GM08714 (cell line): ENCODE data around the gene KCNQ1.

Experiments used
- H3K4me3 ChIP-seq: fragments of 200-500 bp; sonication (Bioruptor generic); 2 replicates; pipeline ENCODE4 v1.5.1; 2014; ENCODE audit warnings: mild to moderate bottlenecking, low read length, inconsistent platforms
- ZNF274 ChIP-seq: IDR thresholded peaks from 2 replicates; pipeline ENCODE4 v1.6.1; 2012; ENCODE audit warnings: mild to moderate bottlenecking, low read depth, low read length

The KCNQ1 gene

DNA sequence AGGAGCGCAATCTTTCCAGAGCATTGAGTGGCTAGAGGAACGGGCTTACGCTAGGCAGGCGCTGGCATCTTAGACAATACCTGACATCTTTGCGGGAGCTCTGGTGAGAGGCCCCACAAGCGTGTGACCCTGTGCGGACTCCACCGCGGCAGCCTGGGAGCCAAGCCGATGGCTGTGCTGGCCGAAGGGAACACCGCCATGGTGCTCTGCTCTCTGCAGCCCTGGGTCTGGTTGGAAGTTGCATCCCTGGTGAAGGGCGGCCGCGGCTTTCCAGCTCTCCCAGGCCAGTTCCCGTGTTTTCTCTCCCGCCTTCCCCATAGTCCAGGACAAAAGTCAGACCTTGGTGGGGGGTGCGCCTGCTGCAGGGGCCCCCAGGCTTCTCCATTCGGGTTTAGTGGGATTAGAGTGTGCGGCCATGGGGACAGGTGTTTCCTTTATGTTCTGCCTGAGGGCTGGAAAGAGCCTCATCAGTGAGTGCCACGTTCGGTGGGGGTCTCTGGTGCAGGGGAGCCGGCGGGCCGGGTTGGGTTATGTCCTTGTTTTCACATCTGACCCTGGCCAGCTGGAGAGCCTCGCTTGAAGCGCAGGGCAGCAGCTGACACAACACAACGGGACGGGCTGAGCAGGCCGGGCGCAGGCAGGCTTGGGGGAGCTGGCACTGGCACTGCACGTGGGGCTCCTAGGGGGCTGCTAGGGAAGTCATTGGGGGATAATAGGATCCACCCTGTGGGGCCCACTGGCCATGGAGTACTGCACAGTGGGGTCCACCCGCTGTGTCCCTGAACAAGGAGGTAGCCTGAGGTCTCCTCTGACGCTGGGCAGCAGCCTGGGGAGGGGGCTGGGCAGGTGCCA lies 94.8 kb downstream of the KCNQ1 start:
- TF ChIP-seq ZNF274: no peak
- H3K4me3 ChIP-seq: no peak overlapping the region

- no peak overlapping the region for H3K4me3 ChIP-seq
Measured at GRCh38 chr11:2540223-2540991, 95.6 kb downstream of the KCNQ1 start.

DNA sequence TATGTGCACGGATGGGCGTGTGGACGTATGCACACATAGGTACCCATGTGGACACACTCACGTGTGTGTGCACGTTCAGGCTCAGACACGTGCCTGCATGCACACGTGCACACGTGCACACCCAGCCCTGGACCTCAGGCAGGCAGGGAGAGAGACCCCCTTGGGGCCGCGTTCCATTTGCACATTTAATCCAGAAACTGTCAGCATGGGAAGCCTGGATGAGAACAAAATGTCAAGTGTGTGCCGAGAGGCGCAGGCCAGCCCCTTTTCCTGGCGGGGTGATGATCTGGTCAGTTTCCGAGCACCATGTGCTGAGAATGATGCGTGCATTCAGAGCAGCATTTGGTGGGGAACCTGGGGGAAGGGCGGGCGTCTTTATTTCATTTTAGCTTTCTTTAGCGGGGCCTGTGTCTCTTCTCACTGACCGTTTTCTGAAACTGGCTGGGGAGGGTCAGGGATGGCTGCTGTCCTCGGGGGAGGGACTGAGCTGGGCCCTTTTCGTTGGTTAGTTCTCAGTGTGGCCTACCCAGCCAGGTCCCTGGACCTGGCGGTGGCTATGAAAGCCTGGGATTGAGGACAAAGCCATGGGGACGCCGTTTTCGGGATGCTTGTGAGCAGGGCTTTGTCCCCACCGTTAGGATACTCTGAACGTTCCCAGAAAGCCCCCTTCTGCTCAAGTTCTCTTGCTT lies 96.3 kb downstream of the KCNQ1 start:
- H3K4me3 ChIP-seq: no peak overlapping the region
- TF ChIP-seq ZNF274: no peak

More at GRCh38 chr11:2540223-2540991, 95.6 kb downstream of the KCNQ1 start:
- TF ChIP-seq ZNF274: no peak

DNA sequence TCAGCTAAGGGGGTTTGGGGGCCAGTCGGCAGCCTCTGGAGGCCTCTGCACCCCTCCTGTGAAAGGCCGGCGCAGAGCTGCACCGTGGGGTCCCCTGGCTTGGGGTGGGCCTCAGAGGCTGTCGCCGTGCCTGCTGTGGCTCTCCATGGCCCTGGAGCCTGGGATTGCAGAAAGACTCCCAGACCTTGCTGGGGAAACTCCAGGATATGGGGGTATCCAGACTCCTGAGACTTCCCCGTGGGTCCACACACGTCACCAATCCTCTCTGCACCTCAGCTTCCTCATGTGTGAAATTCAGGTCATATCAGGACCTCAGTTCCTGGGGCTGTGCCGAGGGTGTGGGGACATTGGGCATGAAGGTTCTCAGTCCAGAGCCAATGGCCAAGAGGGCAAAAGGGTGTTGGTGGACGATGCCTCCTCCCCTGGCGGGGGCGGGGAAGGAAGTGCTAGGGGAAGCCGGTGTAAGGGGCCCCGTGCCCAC lies 97.1 kb downstream of the KCNQ1 start:
- TF ChIP-seq ZNF274: no peak
- no peak overlapping the region for H3K4me3 ChIP-seq

GRCh38 chr11:2542406-2542805 lies 97.6 kb downstream of the KCNQ1 start:
- no peak overlapping the region for H3K4me3 ChIP-seq
- TF ChIP-seq ZNF274: no peak

GRCh38 chr11:2547806-2548205 lies 103.0 kb downstream of the KCNQ1 start:
- TF ChIP-seq ZNF274: no peak
- H3K4me3 ChIP-seq: no peak overlapping the region

- no peak for TF ChIP-seq ZNF274
- no peak overlapping the region for H3K4me3 ChIP-seq
Measured at GRCh38 chr11:2548596-2548995, 103.8 kb downstream of the KCNQ1 start.

DNA sequence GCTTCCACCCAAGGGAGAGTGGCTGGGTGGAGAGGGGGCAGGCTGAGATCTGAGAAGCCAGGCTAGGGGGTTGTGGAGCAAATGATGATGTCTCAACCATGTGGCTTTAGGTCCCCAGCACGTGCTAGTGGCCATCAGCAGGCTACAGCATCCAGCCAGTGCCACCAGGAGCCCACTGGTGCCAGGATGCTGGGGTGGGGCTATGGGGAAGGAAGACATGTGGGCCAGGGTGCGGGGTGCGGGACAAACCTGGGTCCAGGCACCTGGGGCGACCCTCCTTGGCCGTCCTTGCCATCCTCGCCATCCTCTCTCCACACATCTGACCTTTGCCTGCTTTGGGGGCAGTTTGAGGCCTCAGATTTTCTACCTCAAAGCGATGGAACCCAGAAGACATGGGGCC lies 104.3 kb downstream of the KCNQ1 start:
- H3K4me3 ChIP-seq: no peak overlapping the region
- TF ChIP-seq ZNF274: no peak

DNA sequence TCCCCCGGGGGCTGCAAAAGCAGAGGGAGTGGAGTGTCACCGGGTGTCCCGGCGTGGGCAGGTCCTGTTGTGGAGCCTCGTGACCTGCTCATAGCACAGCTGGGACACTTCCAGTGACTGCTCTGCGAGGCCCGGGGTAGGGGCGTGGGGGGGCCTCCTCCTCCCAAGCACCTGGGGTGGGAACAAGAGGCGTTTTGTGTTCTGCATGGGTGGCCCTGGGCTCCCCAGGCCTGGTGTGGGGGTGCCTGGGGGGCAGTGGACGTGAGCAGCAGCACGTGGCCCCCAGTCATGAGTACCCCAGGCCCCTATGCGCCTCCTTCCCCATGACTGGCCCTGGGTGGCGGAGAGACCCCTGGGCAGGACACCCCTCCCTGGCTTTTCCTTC lies 104.7 kb downstream of the KCNQ1 start:
- no peak for TF ChIP-seq ZNF274
- no peak overlapping the region for H3K4me3 ChIP-seq

DNA sequence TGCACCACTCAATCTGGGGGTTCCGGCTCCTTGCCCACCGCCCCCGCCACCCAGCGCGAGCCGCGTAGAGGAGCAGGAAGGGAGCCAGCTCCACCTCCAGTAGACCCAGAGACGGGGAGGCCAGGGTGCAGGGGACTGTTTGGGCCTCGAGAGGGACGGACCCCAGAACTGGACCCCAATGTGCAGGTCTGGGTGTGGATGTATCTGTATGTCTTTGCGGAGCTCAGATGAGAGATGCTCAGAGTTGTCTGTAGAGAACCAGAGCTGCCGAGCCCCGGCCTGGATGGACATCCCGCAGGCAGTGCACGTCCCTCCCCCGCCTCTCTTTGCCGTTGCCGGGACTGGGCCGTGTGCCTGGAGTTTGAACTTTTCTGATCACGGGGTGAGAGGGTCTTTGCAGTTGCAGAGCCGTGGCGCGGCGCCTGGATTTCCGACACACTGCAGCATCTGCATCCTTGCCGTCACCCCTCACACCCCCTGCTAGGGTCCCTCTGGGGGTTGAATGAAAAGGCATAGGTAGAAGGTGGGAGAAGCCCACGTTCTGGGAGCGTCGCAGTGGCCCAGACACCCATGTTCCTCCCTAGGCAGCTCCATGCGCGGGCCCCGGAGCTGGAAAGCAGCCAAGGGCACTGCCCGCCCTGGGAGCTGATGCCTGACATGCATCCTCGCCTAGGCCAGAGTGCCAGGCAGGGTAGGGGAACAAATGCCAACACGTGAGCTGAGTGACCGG lies 105.2 kb downstream of the KCNQ1 start:
- no peak overlapping the region for H3K4me3 ChIP-seq
- no peak for TF ChIP-seq ZNF274

- no peak for TF ChIP-seq ZNF274
- H3K4me3 ChIP-seq: no peak overlapping the region
Measured at GRCh38 chr11:2550606-2550970, 105.8 kb downstream of the KCNQ1 start.

DNA sequence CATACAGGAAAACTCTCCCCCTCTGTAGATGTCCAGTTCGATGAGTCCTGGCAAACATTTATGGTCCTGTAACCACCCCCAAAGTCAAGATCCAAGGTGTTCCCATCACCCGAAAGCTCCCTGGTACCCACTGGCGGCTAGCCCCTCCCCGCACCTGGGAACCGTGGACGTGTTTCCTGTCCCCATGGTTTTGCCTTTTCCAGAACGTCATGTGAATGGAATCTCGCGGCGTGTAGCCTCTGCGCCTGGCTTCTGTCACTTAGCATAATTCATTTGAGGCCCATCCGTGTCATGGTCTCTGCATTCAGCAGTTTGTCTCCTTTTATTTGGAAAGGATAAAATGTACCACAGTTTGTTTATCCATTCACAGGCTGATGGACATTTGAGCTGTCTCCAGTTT lies 106.3 kb downstream of the KCNQ1 start:
- no peak for TF ChIP-seq ZNF274
- H3K4me3 ChIP-seq: no peak overlapping the region

DNA sequence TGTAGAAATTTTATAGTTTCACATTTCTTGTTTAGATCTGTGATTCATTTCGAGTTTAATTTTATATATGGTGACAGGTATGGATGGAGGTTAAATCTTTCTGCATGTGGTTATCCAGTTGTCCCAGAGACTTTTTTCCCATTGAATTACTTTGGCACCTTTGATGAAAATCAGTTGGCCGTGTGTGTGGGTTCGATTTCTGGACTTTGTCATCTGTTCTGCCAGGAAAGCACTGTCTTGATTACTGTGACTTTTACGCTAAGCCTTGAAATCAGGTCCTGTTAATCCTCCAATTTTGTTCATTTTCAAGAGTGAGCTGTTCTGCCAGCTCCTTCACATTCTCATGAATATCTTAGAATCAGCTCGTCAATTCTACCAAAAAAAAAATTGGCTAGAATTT lies 107.4 kb downstream of the KCNQ1 start:
- no peak for TF ChIP-seq ZNF274
- no peak overlapping the region for H3K4me3 ChIP-seq

DNA sequence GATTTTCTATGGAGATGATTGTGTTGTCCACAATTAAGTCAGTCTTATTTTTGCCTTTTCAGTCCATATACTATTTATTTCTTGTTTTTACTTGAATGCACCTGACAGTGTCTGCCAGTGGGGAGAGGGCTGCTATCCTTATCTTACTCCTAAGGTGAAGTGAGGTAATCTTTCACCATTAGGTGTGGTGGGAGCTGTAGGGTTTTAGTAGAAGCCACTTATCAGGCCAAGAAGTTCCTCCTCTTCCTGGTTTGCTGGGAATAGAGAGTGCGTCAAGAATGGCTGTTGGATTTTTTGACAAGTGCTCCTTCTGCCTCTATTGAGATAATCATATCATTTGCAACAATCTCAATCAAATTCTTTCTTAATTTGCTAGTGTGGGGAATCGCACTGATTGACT lies 108.4 kb downstream of the KCNQ1 start:
- TF ChIP-seq ZNF274: no peak
- no peak overlapping the region for H3K4me3 ChIP-seq
